ENCODE data around the gene NFIA. TPM values are rescaled to one million over a fixed set of nuclear protein-coding genes. Genes with fewer than 3 reads are reported as not detected.

The NFIA gene
- polyA plus RNA-seq, 4 donors = 12.0 to 62.2 (median 21.4) TPM

- DNase-seq (ENCODE audit: low read depth in 4 of 4, low spot score in 3 of 4) = no peak
Observed at GRCh38 chr1:61143821-61144424, 61.6 kb downstream of the NFIA start.

- no peak for DNase-seq (ENCODE audit: low read depth in 4 of 4, low spot score in 3 of 4)
Observed at GRCh38 chr1:61149010-61149860, 66.9 kb downstream of the NFIA start.

DNA sequence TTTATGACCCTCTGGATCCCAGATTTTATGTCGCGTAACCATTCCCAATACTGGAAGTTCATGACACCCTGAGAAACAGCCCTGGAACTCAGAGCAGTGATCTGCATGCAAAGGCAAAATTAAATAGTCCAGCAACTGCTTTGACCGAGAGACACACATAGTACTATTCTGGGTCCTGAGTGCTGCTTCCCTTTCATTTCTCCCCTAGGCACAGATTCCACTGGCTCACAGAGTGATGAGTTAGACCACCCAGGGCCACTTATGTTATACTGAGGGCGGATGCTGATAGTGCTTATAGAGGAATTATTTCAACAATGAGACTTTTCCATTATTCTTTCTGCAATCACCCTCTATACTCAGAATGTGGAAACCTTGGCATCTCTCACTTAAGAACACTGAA, 69.2 kb downstream of the NFIA start:
- DNase-seq (ENCODE audit: low read depth in 4 of 4, low spot score in 3 of 4) = no peak

DNA sequence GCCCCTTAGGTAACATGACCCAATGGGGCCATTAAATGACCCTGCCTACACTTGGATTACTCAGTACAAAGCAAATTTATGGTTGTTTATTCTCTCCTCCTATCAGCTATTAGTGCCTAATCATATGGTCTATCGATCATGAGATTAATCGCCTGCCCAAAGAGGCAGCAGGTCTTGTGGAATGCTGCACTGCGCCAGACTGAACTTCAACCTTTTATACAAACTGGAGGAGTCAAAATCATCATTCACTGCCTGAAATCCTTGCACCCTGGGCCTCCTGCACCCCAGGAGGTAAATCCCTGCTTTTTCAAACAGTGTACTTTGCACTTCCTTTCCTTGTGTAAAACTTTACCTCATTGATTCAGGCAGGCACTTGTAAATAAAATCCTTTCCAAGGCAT, 69.7 kb downstream of the NFIA start:
- DNase-seq (ENCODE audit: low read depth in 4 of 4, low spot score in 3 of 4) = no peak

DNA sequence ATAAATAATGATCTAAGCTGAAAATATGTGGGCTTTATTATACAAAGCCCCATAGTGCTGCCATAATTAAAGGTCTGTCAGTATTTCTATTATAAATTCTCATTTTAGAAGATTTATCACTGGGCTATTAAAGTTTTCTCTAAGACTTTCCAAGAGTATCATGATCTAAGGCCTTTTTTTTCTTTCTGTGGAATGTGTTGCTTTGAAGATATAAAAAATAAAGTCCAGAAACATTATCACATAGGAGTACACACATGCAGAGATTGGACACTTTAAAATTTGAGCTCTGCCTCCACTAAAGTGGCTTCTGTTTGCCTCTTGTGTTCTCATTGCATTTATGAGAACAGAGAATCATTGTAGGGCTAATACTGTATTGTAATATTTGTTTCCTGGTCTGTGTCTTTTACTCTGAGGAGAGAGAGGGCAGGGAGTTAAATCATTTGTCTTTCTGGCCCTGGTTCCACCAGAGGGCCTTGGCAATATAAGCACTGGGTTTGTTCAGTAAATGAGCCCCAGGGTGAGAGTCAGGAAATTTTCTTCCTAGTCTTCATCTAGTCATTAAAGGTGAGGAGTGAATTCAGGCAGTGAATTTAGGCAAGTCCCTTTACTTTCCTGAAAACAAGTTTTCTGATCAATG, 70.2 kb downstream of the NFIA start:
- no peak for DNase-seq (ENCODE audit: low read depth in 4 of 4, low spot score in 3 of 4)

- DNase-seq (ENCODE audit: low read depth in 4 of 4, low spot score in 3 of 4) = no peak
Observed at GRCh38 chr1:61156576-61157467, 74.5 kb downstream of the NFIA start.

DNA sequence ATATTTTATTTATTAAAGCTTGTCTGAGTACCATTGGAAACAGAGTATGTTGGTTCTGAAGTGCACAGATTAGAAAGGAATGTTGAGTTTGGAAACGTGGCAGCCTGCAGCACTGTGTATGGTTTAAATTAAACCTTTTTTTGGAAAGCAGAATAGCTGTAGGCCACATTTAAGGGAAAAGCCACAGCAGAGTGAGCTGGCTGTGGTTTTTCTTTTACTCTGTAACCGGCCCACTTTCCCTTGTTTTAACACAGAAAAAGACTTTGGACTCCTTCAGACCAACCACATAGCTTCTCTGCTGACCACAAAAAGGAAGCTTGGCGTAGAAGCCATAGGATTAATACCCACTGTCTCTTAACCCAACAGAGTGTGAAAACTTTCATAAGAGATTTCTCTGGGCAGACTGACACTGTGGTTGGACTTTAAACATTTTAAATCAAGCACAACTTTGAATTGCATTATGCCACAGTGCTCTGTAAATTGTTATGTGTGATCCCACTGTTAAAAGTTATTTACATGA, 75.2 kb downstream of the NFIA start:
- DNase-seq (ENCODE audit: low read depth in 4 of 4, low spot score in 3 of 4) = no peak

- DNase-seq (ENCODE audit: low read depth in 4 of 4, low spot score in 3 of 4) = no peak
Observed at GRCh38 chr1:61158591-61158990, 76.2 kb downstream of the NFIA start.

- DNase-seq (ENCODE audit: low read depth in 4 of 4, low spot score in 3 of 4) = no peak
Observed at GRCh38 chr1:61160526-61160925, 78.2 kb downstream of the NFIA start.

GRCh38 chr1:61162520-61163258, 80.3 kb downstream of the NFIA start:
- DNase-seq (ENCODE audit: low read depth in 4 of 4, low spot score in 3 of 4) = no peak

- no peak for DNase-seq (ENCODE audit: low read depth in 4 of 4, low spot score in 3 of 4)
Observed at GRCh38 chr1:61163355-61163754, 81.0 kb downstream of the NFIA start.

DNA sequence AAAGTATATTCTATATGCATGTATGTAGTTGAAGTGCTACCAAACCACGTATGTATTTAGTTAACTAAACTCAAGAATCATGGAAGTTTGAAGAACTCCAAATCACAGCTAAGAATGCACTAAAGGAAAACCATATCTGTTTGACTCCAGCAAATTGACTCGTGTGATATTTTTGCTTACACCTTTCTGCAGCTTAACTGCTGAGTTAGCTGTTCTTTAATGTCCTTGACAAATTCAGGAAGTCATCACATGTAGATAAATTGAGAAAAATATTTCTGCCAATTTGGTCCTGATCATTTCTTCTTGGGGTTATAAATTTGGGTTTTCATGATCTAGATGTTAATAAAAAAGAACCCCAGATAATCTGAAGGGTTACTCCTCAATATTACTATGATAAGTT, 83.0 kb downstream of the NFIA start:
- no peak for DNase-seq (ENCODE audit: low read depth in 4 of 4, low spot score in 3 of 4)

DNA sequence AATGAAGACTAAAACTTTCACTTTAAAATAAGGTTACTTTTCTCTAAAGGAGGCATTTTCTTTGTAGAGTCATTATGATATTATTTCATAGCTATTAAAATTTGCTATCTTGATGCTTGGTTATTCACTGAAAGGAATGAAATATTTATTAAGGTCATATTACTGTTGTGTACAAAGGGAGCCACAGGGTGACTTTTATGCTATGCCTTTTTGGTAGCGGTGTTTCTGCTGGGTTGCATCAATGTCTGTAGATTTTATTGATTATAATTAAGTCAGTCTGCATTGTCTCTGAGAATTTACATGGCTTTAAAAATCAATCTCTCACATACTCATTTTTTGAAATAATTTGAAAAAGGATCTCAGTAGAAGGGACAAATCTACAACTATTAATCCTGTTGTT, 84.9 kb downstream of the NFIA start:
- no peak for DNase-seq (ENCODE audit: low read depth in 4 of 4, low spot score in 3 of 4)

DNA sequence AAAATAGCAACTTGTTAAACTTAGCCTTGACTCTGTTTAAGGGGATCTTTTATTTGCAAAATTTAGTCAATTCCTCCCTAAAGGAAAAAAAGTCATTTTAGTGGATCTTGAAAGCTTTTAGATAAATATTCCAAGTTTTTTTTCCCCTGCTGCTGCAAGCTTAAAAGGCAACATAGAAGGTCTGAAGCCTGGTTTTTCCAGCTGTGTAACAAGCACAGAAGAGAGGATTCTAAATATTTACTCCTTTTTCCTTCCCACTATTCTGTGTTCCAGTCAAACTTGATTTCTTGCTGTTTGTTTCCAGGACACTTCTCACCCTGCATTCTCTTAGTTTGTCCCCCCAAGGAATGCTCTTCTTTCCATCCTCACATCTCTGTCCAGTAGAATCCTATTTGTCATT, 86.7 kb downstream of the NFIA start:
- DNase-seq (ENCODE audit: low read depth in 4 of 4, low spot score in 3 of 4) = no peak

DNA sequence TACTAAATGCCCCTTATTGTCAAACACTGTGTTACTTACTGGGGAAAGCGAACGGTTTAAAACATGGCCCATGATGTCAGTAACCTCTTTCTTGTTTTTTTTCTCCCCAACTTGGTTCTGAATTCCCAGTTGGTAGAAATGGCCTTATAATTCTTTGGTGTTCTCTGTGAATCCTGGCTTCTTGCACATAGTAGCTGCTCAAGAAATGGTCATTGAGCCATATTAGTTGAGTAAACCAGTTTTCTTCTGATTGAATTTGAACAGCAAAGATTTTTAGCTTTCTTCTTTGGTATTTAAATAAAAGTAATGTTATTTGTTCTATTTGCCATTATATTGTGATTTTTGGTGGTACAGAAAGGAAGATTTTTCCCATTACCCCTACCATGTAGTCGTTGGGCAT, 87.3 kb downstream of the NFIA start:
- DNase-seq (ENCODE audit: low read depth in 4 of 4, low spot score in 3 of 4) = no peak

DNA sequence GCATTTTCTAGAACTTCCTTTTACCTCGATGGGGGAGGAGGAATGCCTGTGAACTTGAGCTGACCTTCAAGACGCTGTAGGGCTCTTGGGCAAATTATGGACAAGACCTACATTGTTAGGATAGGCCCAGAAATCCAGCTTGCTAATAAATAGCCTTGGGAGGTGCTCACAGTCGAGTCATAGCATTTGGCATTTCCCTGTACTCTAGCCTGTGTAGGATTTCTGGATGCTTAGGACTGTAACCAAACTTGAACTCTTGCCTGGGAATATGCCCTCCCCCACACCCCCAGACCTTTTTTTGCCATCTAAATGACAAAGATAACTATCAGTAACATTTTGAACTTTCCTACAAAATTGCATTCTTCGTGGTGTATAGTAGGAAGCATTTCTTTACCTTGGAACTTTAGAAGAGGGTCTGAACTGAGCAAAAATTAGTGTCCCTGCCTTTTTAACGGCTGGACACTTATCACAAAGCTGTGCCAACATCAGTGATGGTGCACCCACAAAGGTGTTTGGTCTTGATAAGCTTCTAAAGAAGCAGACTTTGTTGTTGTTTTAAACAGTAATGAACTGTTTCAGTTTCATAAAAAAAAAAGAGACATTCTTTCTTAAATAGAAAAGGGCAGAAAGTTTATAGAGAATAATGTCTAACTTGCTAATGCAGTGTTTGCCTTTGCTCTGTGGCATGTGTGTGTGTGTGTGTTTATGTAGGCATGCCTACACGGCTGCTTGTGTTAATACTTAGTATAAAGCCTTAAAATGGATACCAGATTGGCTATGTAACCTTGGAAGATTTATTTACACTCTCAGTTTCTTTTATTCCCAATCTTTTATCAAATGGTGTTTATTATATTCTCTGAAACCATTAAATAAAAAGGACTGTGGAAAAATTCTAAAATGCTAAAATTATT, 88.2 kb downstream of the NFIA start:
- no peak for DNase-seq (ENCODE audit: low read depth in 4 of 4, low spot score in 3 of 4)

- DNase-seq (ENCODE audit: low read depth in 4 of 4, low spot score in 3 of 4) = no peak
Observed at GRCh38 chr1:61171346-61171745, 89.0 kb downstream of the NFIA start.

DNA sequence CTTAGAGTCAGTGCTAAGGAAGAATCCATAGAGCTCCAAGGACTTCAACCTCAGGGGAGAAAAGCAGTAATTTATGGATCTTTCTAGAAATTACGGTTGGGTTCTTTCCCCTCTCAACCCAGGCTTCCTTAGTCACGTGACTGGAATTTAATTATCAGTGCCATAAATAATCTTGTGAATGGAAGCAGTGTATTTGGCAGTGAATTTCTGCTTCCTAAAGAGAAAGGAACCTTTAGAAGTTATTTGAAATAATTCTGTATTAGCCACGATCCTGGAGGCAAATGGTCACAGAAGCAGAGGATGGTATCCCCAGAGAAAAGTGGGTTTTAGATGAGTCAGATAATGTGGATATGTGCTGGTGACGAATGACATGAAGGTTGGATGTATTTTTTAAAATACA, 89.6 kb downstream of the NFIA start:
- DNase-seq (ENCODE audit: low read depth in 4 of 4, low spot score in 3 of 4) = no peak

DNA sequence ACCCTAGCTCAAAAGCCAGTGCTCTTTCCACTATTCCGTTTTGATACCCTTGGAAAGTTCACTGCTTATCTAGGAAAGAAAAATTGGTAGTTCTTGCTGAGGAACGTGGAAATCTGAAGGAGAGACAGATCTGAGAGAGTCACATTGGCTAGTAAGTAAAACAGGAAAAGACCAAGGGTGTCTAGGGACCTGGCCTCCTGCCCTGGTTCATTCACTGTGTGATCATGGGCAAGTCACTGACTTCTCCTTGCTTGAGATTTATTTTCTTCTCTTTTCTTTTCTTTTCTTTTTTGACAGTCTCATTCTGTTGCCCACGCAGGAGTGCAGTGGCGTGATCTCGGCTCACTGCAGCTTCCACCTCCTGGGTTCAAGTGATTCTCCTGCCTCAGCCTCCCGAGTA, 90.8 kb downstream of the NFIA start:
- no peak for DNase-seq (ENCODE audit: low read depth in 4 of 4, low spot score in 3 of 4)
